H9 (cell line): ENCODE data around the gene ETDA. TPM values are rescaled to one million over a fixed set of nuclear protein-coding genes. Genes with fewer than 3 reads are reported as not detected.

Experiments
- DNase-seq: peaks from one replicate; pipeline ENCODE4 v3.0.0-alpha.2; 2017
- H2AFZ ChIP-seq: one replicate; pipeline ENCODE4 v1.6.1; 2013; ENCODE audit warnings: mild to moderate bottlenecking, low read length, control low read depth, moderate library complexity
- H2AK5ac ChIP-seq: 2 replicates; pipeline ENCODE4 v1.6.1; 2013; ENCODE audit warnings: low read length, control low read depth, mixed read lengths; ENCODE audit not compliant: insufficient read length
- H2BK120ac ChIP-seq: one replicate; pipeline ENCODE4 v1.6.1; 2013; ENCODE audit warnings: low read depth, mild to moderate bottlenecking, low read length, control low read depth, inconsistent platforms; ENCODE audit not compliant: poor library complexity, severe bottlenecking
- H2BK12ac ChIP-seq: 2 replicates; pipeline ENCODE4 v1.6.1; 2013; ENCODE audit warnings: low read length, control low read depth, mixed read lengths, low read depth; ENCODE audit not compliant: insufficient read length
- H2BK15ac ChIP-seq: 2 replicates; pipeline ENCODE4 v1.6.1; 2013; ENCODE audit warnings: low read depth, low read length, control low read depth
- H2BK20ac ChIP-seq: one replicate; pipeline ENCODE4 v1.6.1; 2013; ENCODE audit warnings: low read depth, mild to moderate bottlenecking, low read length, control low read depth, inconsistent platforms; ENCODE audit not compliant: poor library complexity, severe bottlenecking
- H2BK5ac ChIP-seq: 2 replicates; pipeline ENCODE4 v1.6.1; 2013; ENCODE audit warnings: low read length, control low read depth, mixed read lengths; ENCODE audit not compliant: insufficient read length
- H3K14ac ChIP-seq: 2 replicates; pipeline ENCODE4 v1.6.1; 2013; ENCODE audit warnings: low read length, control low read depth; ENCODE audit not compliant: insufficient read depth
- H3K18ac ChIP-seq: 2 replicates; pipeline ENCODE4 v1.6.1; 2013; ENCODE audit warnings: low read depth, mild to moderate bottlenecking, mixed read lengths, low read length, control low read depth; ENCODE audit not compliant: insufficient read length
- H3K23ac ChIP-seq: 2 replicates; pipeline ENCODE4 v1.6.1; 2013; ENCODE audit warnings: low read length, control low read depth, mixed read lengths, low read depth; ENCODE audit not compliant: insufficient read length
- H3K23me2 ChIP-seq: 2 replicates; pipeline ENCODE4 v1.6.1; 2013; ENCODE audit warnings: low read depth, mild to moderate bottlenecking, mixed read lengths, low read length, control low read depth; ENCODE audit not compliant: insufficient read length, poor library complexity, severe bottlenecking
- H3K27ac ChIP-seq: 2 replicates; pipeline ENCODE4 v1.5.1; 2013; ENCODE audit warnings: low read length, control low read depth, mixed read lengths, low read depth; ENCODE audit not compliant: insufficient read length
- H3K27me3 ChIP-seq: 2 replicates; pipeline ENCODE4 v1.6.1; 2013; ENCODE audit warnings: low read length, control low read depth, inconsistent platforms; ENCODE audit not compliant: insufficient read depth
- H3K4ac ChIP-seq: 2 replicates; pipeline ENCODE4 v1.6.1; 2013; ENCODE audit warnings: low read depth, mild to moderate bottlenecking, control low read depth, inconsistent platforms, low read length, moderate library complexity
- H3K4me1 ChIP-seq: 2 replicates; pipeline ENCODE4 v1.6.1; 2013; ENCODE audit warnings: low read length, control low read depth, inconsistent platforms; ENCODE audit not compliant: insufficient read depth
- H3K4me2 ChIP-seq: 2 replicates; pipeline ENCODE4 v1.6.1; 2013; ENCODE audit warnings: low read length, control low read depth, mixed read lengths; ENCODE audit not compliant: insufficient read length, insufficient read depth
- H3K56ac ChIP-seq: 2 replicates; pipeline ENCODE4 v1.6.1; 2013; ENCODE audit warnings: low read depth, mild to moderate bottlenecking, mixed read lengths, low read length, control low read depth; ENCODE audit not compliant: insufficient read length
- H3K79me1 ChIP-seq: 2 replicates; pipeline ENCODE4 v1.6.1; 2013; ENCODE audit warnings: low read depth, mild to moderate bottlenecking, moderate library complexity, low read length, control low read depth, inconsistent platforms; ENCODE audit not compliant: insufficient read depth, poor library complexity, severe bottlenecking
- H3K79me2 ChIP-seq: 2 replicates; pipeline ENCODE4 v1.6.1; 2013; ENCODE audit warnings: low read length, control low read depth, inconsistent platforms; ENCODE audit not compliant: insufficient read depth
- H3K9ac ChIP-seq: 2 replicates; pipeline ENCODE4 v1.6.1; 2013; ENCODE audit warnings: low read length, control low read depth, mixed read lengths; ENCODE audit not compliant: insufficient read length; ENCODE audit errors: extremely low read depth
- H3K9me3 ChIP-seq: one replicate; pipeline ENCODE4 v1.6.1; 2013; ENCODE audit warnings: low read depth, low read length, inconsistent platforms; ENCODE audit not compliant: control insufficient read depth
- H3T11ph ChIP-seq: one replicate; pipeline ENCODE4 v1.6.1; 2013; ENCODE audit warnings: mild to moderate bottlenecking, low read length, control low read depth, inconsistent platforms
- H4K20me1 ChIP-seq: one replicate; pipeline ENCODE4 v1.6.1; 2013; ENCODE audit not compliant: control insufficient read depth, insufficient read length, insufficient read depth
- H4K5ac ChIP-seq: 2 replicates; pipeline ENCODE4 v1.6.1; 2013; ENCODE audit warnings: low read depth, mild to moderate bottlenecking, mixed read lengths, low read length, control low read depth; ENCODE audit not compliant: insufficient read length
- H4K8ac ChIP-seq: replicated peaks from 2 replicates; pipeline ENCODE4 v1.6.1; 2013; ENCODE audit warnings: low read length, control low read depth, mixed read lengths, low read depth; ENCODE audit not compliant: insufficient read length
- H4K91ac ChIP-seq: 2 replicates; pipeline ENCODE4 v1.6.1; 2013; ENCODE audit warnings: low read depth, mild to moderate bottlenecking, moderate library complexity, mixed read lengths, low read length, control low read depth; ENCODE audit not compliant: insufficient read length
- H3K27ac Mint-ChIP-seq, 3 experiments: 2 replicates in 2 of 3; 3 replicates in 1 of 3; pipeline ENCODE4 v1.8.0; 2020 to 2021; ENCODE audit warnings: mixed read lengths in 3 of 3, mild to moderate bottlenecking in 1 of 3, moderate library complexity in 1 of 3
- H3K27me3 Mint-ChIP-seq: 2 replicates; pipeline ENCODE4 v1.8.0; 2021; ENCODE audit warnings: low read depth, mild to moderate bottlenecking, moderate library complexity, mixed read lengths
- H3K36me3 Mint-ChIP-seq, 3 experiments: 2 replicates in 2 of 3; 3 replicates in 1 of 3; pipeline ENCODE4 v1.8.0; 2020 to 2021; ENCODE audit warnings: low read depth in 3 of 3, mixed read lengths in 3 of 3; ENCODE audit not compliant: insufficient read depth in 1 of 3
- H3K4me1 Mint-ChIP-seq, 2 experiments: 2 replicates each; pipeline ENCODE4 v1.8.0; 2020; ENCODE audit warnings: mixed read lengths in 2 of 2
- H3K4me3 Mint-ChIP-seq, 2 experiments: 2 replicates in 1 of 2; 3 replicates in 1 of 2; pipeline ENCODE4 v1.8.0; 2020 to 2021; ENCODE audit warnings: mild to moderate bottlenecking in 2 of 2, mixed read lengths in 2 of 2, moderate library complexity in 1 of 2
- H3K9me3 Mint-ChIP-seq, 2 experiments: 2 replicates in 1 of 2; 3 replicates in 1 of 2; pipeline ENCODE4 v1.8.0; 2020; ENCODE audit warnings: mild to moderate bottlenecking in 2 of 2, mixed read lengths in 2 of 2, moderate library complexity in 1 of 2
- WGBS: extraction: QIAGEN DNeasy Blood & Tissue Kit; methylation state at CpG from one replicate; pipeline ENCODE4 v1.1.7; 2013; ENCODE audit warnings: missing lambda C conversion rate, low lambda C conversion rate, mixed read lengths; ENCODE audit not compliant: insufficient read length; ENCODE audit errors: extremely low coverage; 5-methylcytosine and 5-hydroxymethylcytosine counted together
- total RNA-seq: library from RNA; stranded (reverse); gene quantifications from 2 replicates; pipeline ENCODE4 v1.2.1, GENCODE V29; 2021
- TF ChIP-seq, protein P1 (sequence below): fragments of 200-600 bp; sonication (generic); conservative IDR thresholded peaks from 3 replicates; pipeline ENCODE4 v1.8.0; 2021; ENCODE audit warnings: antibody characterized with exemption, mild to moderate bottlenecking

The ETDA gene
- total RNA-seq, 1 experiment from 2014 or later: not detected

DNA sequence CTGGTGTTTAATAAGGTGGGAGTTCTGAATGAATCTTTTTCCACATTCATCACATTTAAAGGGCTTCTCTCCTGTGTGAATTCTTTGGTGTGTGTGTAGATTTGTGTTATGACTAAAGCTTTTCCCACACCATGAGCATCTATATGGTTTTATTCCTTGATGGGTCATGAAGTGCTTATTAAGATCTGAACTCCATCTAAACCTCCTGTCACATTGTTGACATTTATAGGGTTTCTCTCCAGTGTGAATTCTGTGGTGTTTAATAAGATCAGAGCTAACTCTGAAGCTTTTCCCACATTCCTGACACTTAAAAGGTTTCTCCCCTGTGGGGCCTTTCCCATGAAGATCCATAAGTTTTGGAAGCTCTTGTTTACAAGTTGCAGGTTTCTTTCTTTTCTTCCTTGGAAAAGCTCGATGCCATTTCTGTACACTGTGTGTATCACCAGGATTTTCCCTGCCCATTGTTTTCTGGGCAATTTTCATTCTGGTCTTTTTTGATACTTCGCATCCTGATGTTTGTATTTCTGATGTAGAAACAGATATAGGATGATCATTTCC is 35.5 kb downstream of the ETDA start:
- H3K4me2 ChIP-seq: no peak overlapping the region
- no peak overlapping the region for H3K27ac ChIP-seq
- Mint-ChIP-seq H3K27me3 (no peaks in the 10 kb centered on the region), H3K4me1 (no peaks in the 10 kb centered on the region), H3K36me3 (peaks cover 31 to 70% (median 55%) of the 10 kb centered on the region in 3 experiments), H3K27ac (no peak overlapping the region), H3K4me3 (no peak overlapping the region), H3K9me3 (peaks cover 80 to 84% of the 10 kb centered on the region in 2 experiments)
- H3K56ac ChIP-seq: no peak overlapping the region
- H2BK120ac ChIP-seq: no peak overlapping the region
- H3K79me1 ChIP-seq: no peaks in the 10 kb centered on the region
- no peak overlapping the region for H4K8ac ChIP-seq
- WGBS: no CpG with 5 or more reads among the region's 2 CpGs
- no peaks in the 10 kb centered on the region for H3K79me2 ChIP-seq
- no peak for DNase-seq
- no peak overlapping the region for H4K5ac ChIP-seq
- no peaks in the 10 kb centered on the region for H3K4me1 ChIP-seq
- no peak overlapping the region for H2BK20ac ChIP-seq
- no peaks in the 10 kb centered on the region for H3K27me3 ChIP-seq
- H2BK12ac ChIP-seq: no peak overlapping the region
- TF ChIP-seq, protein P1, sequence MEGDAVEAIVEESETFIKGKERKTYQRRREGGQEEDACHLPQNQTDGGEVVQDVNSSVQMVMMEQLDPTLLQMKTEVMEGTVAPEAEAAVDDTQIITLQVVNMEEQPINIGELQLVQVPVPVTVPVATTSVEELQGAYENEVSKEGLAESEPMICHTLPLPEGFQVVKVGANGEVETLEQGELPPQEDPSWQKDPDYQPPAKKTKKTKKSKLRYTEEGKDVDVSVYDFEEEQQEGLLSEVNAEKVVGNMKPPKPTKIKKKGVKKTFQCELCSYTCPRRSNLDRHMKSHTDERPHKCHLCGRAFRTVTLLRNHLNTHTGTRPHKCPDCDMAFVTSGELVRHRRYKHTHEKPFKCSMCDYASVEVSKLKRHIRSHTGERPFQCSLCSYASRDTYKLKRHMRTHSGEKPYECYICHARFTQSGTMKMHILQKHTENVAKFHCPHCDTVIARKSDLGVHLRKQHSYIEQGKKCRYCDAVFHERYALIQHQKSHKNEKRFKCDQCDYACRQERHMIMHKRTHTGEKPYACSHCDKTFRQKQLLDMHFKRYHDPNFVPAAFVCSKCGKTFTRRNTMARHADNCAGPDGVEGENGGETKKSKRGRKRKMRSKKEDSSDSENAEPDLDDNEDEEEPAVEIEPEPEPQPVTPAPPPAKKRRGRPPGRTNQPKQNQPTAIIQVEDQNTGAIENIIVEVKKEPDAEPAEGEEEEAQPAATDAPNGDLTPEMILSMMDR: no peak
- peaks cover 68% of the 10 kb centered on the region for H3K9me3 ChIP-seq
- no peak overlapping the region for H3K23ac ChIP-seq
- no peaks in the 10 kb centered on the region for H4K20me1 ChIP-seq
- no peak overlapping the region for H3K4ac ChIP-seq
- no peak overlapping the region for H2BK5ac ChIP-seq
- no peak overlapping the region for H2AFZ ChIP-seq
- no peak overlapping the region for H3K14ac ChIP-seq
- H3T11ph ChIP-seq: no peak overlapping the region
- H3K9ac ChIP-seq: no peak overlapping the region
- no peak overlapping the region for H2AK5ac ChIP-seq
- H3K23me2 ChIP-seq: no peaks in the 10 kb centered on the region
- no peak overlapping the region for H3K18ac ChIP-seq
- H4K91ac ChIP-seq: no peak overlapping the region
- H2BK15ac ChIP-seq: no peak overlapping the region
